Smooth muscle cell of the brain vasculature (primary cell): ENCODE results near the gene C6orf62.
"Not testable (repeated sequence)": the region's sequence is repeated elsewhere in the genome, so short reads cannot be mapped to it uniquely, and the experiment has no call there.

ENCODE experiments used
- DNase-seq: peaks from one replicate; pipeline ENCODE4 v3.0.0-alpha.2; 2012; ENCODE audit warnings: low read depth, low spot score

C6orf62 gene

GRCh38 chr6:24719125-24719971 is at the start of gene C6orf62:
Gene C6orf62, minus strand, starts transcription at chr6:24719154. Its CDS starts 486 bp downstream, at chr6:24718668.
- DNase-seq, result no peak

GRCh38 chr6:24768361-24768760 is 49.4 kb upstream of the C6orf62 start:
- DNase-seq, result no peak

DNA sequence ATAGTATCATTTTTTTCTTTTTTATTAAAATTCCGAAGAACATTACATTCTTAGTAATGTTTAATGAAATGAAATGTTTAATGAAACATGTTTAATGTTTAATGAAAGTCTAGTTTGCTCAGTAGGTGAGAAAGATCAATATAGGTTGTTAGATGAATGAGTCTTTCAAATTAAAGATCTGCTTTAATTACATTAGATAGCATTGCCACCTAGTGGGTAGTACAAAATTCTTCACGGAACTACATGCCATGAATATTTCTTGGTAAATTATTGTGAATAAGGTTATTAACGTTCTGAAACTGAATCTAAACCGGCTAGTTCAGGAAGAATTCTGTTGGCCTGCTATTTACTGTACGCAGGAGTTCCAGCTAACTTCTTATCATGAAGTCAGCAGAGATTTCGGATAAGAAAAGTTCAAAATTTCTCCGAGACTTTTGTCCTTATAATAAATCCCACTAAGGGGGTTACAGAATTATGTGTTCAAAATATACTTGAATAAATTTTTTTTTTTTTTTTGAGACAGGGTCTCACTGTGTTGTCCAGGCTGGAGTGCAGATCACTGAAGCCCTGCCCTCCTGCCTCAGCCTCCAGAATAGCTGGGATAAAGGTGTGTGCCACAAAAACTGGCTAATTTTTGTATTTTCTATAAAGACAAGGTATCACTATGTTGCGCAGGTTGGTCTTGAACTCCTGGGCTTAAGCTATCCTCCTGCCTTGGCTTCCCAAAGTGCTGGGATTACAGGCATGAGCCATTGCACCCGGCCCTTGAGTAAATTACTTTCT is 47.9 kb upstream of the C6orf62 start:
- no peak for DNase-seq

DNA sequence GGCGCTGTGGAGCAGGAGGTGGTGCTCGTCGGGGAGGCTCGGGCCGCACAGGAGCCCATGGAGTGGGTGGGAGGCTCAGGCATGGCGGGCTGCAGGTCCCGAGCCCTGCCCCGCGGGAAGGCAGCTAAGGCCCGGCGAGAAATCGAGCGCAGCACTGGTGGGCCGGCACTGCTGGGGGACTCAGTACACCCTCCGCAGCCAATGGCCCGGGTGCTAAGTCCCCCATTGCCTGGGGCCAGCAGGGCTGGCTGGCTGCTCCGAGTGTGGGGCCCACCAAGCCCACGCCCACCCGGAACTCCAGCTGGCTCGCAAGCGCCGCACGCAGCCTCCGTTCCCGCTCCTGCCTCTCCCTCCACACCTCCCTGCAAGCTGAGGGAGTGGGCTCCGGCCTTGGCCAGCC is 47.0 kb upstream of the C6orf62 start:
- not testable (repeated sequence) for DNase-seq

DNA sequence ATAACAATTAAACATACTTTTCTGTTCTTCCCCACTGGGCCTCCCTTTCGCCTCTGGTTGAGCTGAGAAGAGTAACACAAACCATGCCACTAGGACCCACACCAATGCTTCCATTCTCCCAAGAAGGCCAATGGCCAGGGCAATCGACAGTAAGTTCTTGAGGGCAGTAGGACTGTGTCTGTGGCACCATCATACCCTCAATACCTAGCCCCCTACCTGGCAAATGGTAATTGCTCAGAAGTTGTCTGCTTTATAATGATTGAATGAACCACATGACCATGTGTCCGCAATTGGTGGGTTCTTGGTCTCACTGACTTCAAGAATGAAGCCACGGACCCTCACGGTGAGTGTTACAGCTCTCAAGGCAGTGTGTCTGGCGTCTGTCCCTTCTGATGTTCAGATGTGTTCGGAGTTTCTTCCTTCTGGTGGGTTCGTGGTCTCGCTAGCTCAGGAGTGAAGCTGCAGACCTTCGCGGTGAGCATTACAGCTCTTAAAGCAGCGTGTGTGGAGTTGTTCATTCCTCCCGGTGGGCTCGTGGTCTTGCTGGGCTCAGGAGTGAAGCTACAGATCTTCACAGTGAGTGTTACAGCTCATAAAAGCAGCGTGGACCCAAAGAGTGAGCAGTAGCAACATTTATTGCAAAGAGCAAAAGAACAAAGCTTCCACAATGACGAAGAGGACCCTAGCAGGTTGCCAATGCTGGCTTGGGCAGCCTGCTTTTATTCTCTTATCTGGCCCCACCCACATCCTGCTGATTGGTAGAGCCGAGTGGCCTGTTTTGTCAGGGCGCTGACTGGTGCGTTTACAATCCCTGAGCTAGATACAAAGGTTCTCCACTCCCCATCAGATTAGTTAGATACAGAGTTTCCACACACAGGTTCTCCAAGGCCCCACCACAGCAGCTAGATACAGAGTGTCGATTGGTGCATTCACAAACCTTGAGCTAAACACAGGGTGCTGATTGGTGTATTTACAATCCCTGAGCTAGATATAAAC is 46.2 kb upstream of the C6orf62 start:
- DNase-seq, result not testable (repeated sequence)

DNA sequence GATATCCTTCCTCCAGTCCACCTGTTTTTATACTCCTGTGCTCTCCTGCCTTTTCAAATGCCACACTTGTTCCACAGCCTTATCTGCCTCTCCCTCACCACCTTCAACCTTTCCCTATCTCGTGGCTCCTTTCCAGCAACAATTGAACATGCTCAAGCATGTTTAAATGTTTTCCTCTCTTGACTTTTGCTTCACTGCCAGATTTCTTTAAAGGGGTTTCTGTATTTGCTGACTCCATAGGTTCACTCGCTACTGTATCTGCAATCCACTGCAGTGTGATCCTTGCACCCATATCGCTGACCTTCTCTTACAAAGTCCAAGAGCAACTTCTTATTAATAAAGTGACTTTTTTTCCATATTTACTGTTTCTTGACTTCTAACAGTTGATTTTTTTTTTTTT is 44.6 kb upstream of the C6orf62 start:
- DNase-seq, result no peak

DNA sequence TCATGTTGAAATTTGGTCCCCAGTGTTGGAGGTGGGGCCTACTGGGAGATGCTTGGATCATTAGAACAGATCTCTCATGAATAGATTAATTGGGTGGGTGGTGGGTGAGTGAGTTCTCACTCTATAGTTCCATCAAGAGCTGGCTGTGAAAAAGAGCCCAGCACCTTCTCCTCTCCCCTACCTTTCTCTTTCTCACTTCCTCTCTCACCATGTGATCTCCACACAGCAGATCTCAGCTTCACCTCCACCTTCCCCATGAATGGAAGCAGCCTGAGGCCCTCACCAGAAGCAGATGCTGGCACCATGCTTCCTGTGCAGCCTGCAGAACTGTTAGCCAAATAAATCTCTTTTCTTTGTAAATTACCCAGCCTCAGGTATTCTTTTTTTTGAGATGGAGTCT is 42.9 kb upstream of the C6orf62 start:
- DNase-seq, result no peak

- no peak for DNase-seq
Observed at GRCh38 chr6:24761193-24761835, 42.4 kb upstream of the C6orf62 start.

- DNase-seq, result no peak
Observed at GRCh38 chr6:24760210-24760609, 41.3 kb upstream of the C6orf62 start.

- DNase-seq, result no peak
Observed at GRCh38 chr6:24759718-24760117, 40.8 kb upstream of the C6orf62 start.

GRCh38 chr6:24757611-24758010 is 38.7 kb upstream of the C6orf62 start:
- no peak for DNase-seq

- no peak for DNase-seq
Observed at GRCh38 chr6:24755279-24755678, 36.3 kb upstream of the C6orf62 start.

DNA sequence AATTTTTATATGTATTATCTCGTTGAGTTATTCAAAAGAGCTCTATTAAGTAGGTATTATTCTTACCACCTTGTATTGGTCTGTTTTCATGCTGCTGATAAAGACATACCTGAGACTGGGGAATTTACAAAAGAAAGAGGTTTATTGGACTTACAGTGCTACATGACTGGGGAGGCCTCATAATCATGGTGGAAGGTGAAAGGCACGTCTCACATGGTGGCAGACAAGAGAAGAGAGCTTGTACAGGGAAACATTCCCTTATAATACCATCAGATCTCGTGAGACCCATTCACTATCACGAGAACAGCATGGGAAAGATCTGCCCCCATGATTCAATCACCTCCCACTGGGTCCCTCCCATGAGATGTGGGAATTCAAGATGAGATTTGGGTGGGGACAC is 35.4 kb upstream of the C6orf62 start:
- not testable (repeated sequence) for DNase-seq

GRCh38 chr6:24753545-24753944 is 34.6 kb upstream of the C6orf62 start:
- no peak for DNase-seq

DNA sequence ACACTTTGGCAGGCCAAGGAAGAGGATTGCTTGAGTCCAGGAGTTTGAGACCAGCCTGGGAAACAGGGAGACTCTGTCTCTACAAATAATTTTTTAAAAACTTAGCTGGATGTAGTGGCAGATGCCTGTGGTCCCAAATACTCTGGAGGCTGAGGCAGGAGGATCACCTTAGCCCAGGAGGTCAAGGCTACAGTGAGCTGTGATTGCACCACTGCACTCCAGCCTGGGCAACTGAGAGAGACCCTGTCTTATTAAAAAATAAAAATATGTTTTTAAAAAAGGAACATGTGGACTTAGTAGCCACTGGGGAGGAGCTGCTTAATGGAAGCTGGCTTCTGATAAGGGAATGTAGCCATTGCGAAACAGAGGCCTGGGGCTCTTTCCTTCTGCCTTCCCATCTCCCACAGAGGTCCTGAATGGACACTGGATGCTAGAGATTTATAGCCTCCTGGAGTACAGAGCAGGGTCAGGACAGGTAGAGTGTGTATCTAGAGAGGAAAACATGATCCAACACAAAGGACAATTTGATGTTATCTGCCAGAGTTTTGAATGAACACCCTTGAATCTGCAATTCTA is 34.1 kb upstream of the C6orf62 start:
- no peak for DNase-seq

GRCh38 chr6:24752503-24752902 is 33.5 kb upstream of the C6orf62 start:
- no peak for DNase-seq

DNA sequence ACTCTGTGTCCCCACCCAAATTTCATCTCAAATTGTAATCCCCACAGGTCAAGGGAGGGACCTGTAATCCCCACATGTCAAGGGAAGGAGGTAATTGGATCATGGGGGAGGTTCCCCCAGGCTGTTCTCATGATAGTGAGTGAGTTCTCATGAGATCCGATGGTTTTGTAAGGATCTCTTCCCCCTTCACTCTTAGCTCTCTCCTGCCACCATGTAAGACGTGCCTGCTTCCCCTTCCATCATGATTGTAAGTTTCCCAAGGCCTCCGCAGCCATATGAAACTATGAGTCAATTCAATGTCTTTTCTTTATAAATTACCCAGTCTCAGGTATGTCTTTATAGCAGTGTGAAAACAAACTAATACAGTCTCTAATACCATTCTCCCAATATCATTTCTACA is 31.9 kb upstream of the C6orf62 start:
- DNase-seq, result not testable (repeated sequence)

- DNase-seq, result no peak
Observed at GRCh38 chr6:24749297-24749696, 30.3 kb upstream of the C6orf62 start.

GRCh38 chr6:24744911-24745310 is 26.0 kb upstream of the C6orf62 start:
- no peak for DNase-seq

DNA sequence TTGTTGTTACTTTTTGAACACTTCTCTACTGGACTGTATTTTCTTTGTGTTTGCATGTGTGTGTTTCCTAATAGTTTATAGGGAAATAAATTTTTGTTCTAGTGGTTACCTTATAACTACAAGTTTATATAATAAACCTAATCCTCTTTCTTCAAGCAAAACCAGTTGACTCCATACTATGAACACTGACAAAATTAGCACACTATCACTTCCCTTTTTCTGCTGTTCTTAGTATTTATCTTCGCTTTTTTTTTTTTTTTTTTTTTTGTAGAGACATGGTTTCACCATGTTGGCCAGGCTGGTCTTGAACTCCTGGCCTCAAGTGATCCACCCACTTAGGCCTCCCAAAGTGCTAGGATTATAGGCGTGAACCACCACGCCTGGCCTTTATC is 25.0 kb upstream of the C6orf62 start:
- DNase-seq, result no peak
